ENCODE data around the gene TGFBR1.

Gene TGFBR1

DNA sequence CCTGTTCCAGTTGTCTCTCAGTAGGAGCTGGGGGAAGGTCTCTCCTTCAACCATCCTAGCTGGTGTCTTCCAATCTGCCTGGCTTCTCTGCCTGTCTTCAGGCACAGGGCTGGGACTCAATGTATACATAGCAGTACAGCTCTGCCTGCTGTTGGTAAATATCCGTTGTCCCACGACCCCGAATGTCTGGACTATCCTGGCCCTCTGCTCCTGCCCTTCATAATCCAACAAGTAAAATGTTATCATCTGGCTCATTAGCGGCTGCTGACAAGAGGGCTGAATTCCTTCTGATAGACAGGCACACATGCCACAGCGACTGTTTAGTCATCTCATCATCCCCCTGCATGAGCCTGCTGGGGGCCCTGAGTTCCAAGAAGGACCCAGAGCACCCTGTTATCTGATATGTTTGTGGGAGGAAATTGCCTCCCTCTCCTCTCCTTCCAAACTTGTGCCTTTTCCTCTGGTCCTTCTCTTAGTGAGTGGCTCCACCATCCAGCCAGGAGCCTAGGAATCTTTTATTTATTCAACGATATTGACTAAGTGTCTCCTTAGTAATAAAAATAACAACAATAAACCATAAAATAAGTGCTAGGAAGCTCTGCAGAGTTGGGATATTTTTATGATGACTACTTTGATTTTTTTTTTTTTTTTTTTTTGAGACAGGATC is 29.5 kb upstream of the TGFBR1 start:
- Histone ChIP-seq H3K9me2 (replicated peaks; ENCODE audit: low read depth, low read length) (no peaks in the 10 kb centered on the region), H3K79me2 (ENCODE audit: insufficient read depth, low read length) (no peaks in the 10 kb centered on the region), H4K20me1 (ENCODE audit: insufficient read depth, low read length, poor library complexity, severe bottlenecking) (no peaks in the 10 kb centered on the region), H3K4me1 (ENCODE audit: insufficient read depth, low read length, poor library complexity, severe bottlenecking) (peaks cover 54% of the 10 kb centered on the region), H3K4me3 (ENCODE audit: low read length, poor library complexity, severe bottlenecking) (no peak overlapping the region), H3K27me3 (ENCODE audit: insufficient read depth, low read length, poor library complexity, severe bottlenecking) (no peaks in the 10 kb centered on the region), H2AFZ (ENCODE audit: low read length) (no peak overlapping the region), H3K9ac (ENCODE audit: low read depth, low read length, poor library complexity, severe bottlenecking) (no peak overlapping the region), H3K36me3 (ENCODE audit: insufficient read depth, low read length) (no peaks in the 10 kb centered on the region), H3F3A (ENCODE audit: low read depth) (peaks cover 9% of the 10 kb centered on the region; the same call in 1 of the 2 replicates), H3K9me3 (ENCODE audit: insufficient read depth, low read depth, low read length) (no peaks in the 10 kb centered on the region), H3K4me2 (ENCODE audit: low read depth, low read length, poor library complexity, severe bottlenecking) (peak overlapping the region; percentile 0)
- TF ChIP-seq EZH2phosphoT487 (IDR thresholded peaks at IDR 0.05; ENCODE audit: borderline replicate concordance) (no peak), CTCF (conservative IDR thresholded peaks at IDR 0.05; ENCODE audit: low read length) (no peak)

GRCh38 chr9:99076030-99076429 is 28.9 kb upstream of the TGFBR1 start:
- Histone ChIP-seq H3K36me3 (ENCODE audit: insufficient read depth, low read length) (no peaks in the 10 kb centered on the region), H3K27me3 (ENCODE audit: insufficient read depth, low read length, poor library complexity, severe bottlenecking) (no peaks in the 10 kb centered on the region), H3K4me2 (ENCODE audit: low read depth, low read length, poor library complexity, severe bottlenecking) (peak overlapping the region; percentile 74), H3K4me1 (ENCODE audit: insufficient read depth, low read length, poor library complexity, severe bottlenecking) (peaks cover 47% of the 10 kb centered on the region), H3K9ac (ENCODE audit: low read depth, low read length, poor library complexity, severe bottlenecking) (peak overlapping the region; percentile 65), H4K20me1 (ENCODE audit: insufficient read depth, low read length, poor library complexity, severe bottlenecking) (no peaks in the 10 kb centered on the region), H3K9me2 (replicated peaks; ENCODE audit: low read depth, low read length) (no peaks in the 10 kb centered on the region), H3F3A (ENCODE audit: low read depth) (peaks cover 9% of the 10 kb centered on the region; the same call in 1 of the 2 replicates), H3K79me2 (ENCODE audit: insufficient read depth, low read length) (no peaks in the 10 kb centered on the region), H3K4me3 (ENCODE audit: low read length, poor library complexity, severe bottlenecking) (peak overlapping the region; percentile 52), H2AFZ (ENCODE audit: low read length) (peak overlapping the region; percentile 74; the same call in 1 of the 2 replicates), H3K9me3 (ENCODE audit: insufficient read depth, low read depth, low read length) (no peaks in the 10 kb centered on the region)
- no peak for TF ChIP-seq CTCF (conservative IDR thresholded peaks at IDR 0.05; ENCODE audit: low read length)
- TF ChIP-seq EZH2phosphoT487 (IDR thresholded peaks at IDR 0.05; ENCODE audit: borderline replicate concordance), result no peak

GRCh38 chr9:99076483-99077171 is 28.3 kb upstream of the TGFBR1 start:
- Histone ChIP-seq H4K20me1 (ENCODE audit: insufficient read depth, low read length, poor library complexity, severe bottlenecking) (no peaks in the 10 kb centered on the region), H3K27me3 (ENCODE audit: insufficient read depth, low read length, poor library complexity, severe bottlenecking) (no peaks in the 10 kb centered on the region), H3K79me2 (ENCODE audit: insufficient read depth, low read length) (no peaks in the 10 kb centered on the region), H3K4me3 (ENCODE audit: low read length, poor library complexity, severe bottlenecking) (peak overlapping the region; percentile 52), H3K4me2 (ENCODE audit: low read depth, low read length, poor library complexity, severe bottlenecking) (peak overlapping the region; percentile 74), H3K9ac (ENCODE audit: low read depth, low read length, poor library complexity, severe bottlenecking) (peak overlapping the region; percentile 65), H3K36me3 (ENCODE audit: insufficient read depth, low read length) (no peaks in the 10 kb centered on the region), H3K4me1 (ENCODE audit: insufficient read depth, low read length, poor library complexity, severe bottlenecking) (peaks cover 42% of the 10 kb centered on the region), H3F3A (ENCODE audit: low read depth) (peaks cover 9% of the 10 kb centered on the region; the same call in 1 of the 2 replicates), H3K9me2 (replicated peaks; ENCODE audit: low read depth, low read length) (no peaks in the 10 kb centered on the region), H2AFZ (ENCODE audit: low read length) (peak overlapping the region; percentile 74), H3K9me3 (ENCODE audit: insufficient read depth, low read depth, low read length) (no peaks in the 10 kb centered on the region)
- TF ChIP-seq EZH2phosphoT487 (IDR thresholded peaks at IDR 0.05; ENCODE audit: borderline replicate concordance) (no peak), CTCF (conservative IDR thresholded peaks at IDR 0.05; ENCODE audit: low read length) (no peak)

Measured in Loucy (cell line).